NCI-H2196 treated with DMSO at 0.1 percent for 48 hours (cell line): ENCODE measurements around the gene MLX.

Experiments
- DNase-seq: peaks from one replicate; lab custom pipeline; 2025; ENCODE audit not compliant: unreplicated experiment; lab: John Stamatoyannopoulos, UW

MLX gene, protein sequence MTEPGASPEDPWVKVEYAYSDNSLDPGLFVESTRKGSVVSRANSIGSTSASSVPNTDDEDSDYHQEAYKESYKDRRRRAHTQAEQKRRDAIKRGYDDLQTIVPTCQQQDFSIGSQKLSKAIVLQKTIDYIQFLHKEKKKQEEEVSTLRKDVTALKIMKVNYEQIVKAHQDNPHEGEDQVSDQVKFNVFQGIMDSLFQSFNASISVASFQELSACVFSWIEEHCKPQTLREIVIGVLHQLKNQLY

DNA sequence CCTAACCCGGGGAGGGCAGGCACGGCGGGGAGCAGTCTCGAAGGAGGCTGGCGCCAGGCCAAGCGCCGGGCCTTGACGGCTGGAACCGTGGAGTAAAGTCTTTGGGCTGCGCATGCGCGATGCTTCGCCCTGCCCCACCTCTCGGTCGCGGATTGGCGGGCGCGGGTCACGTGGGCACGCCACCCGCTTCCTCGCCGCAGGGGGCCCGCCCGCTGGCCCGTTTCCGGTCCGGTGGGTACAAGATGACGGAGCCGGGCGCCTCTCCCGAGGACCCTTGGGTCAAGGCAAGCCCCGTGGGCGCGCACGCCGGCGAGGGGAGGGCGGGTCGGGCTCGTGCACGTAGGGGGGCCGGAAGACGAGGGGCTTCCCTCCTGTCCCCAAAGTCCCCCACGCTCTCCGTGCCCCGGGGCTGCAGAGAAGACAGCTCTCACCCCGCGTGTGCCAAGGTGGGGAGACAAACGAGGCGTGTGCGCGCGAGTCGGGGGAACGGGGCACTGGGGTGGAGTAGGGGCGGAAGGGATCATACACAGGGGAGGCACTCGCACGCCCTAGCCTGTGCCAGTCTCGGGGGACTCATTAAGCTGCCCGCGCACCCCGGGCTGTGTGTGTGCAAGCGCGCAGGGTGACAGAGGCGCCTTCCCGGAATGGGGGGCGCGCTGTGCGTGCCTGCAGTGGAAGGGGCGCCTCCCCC is at the start of gene MLX:
Gene MLX (plus strand): TSS at position 218 of the 691 bp plus-strand sequence. CDS start 25 bp downstream, at position 243.
- DNase-seq = peak; percentile 71

DNA sequence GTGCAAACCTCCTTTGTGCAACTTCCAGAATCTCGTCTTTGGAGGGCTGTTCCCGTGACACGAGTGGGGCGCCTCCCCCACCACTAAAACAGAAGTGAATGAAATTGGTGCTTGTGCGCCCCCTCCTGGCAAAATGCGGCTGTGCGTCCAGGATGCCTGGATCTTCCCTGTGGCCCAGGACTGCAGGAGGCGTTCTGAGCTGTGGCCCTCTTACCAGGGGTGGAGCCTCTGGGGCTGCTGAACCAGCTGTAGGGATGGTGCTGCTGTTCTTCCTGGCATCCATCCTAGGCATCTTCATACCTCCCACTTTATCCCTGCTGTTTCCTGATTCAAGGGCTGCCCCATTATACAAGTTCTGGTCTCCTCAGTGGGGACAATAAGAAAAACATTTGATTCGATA is 49.4 kb upstream of the MLX start:
- peak; percentile 51 for DNase-seq

DNA sequence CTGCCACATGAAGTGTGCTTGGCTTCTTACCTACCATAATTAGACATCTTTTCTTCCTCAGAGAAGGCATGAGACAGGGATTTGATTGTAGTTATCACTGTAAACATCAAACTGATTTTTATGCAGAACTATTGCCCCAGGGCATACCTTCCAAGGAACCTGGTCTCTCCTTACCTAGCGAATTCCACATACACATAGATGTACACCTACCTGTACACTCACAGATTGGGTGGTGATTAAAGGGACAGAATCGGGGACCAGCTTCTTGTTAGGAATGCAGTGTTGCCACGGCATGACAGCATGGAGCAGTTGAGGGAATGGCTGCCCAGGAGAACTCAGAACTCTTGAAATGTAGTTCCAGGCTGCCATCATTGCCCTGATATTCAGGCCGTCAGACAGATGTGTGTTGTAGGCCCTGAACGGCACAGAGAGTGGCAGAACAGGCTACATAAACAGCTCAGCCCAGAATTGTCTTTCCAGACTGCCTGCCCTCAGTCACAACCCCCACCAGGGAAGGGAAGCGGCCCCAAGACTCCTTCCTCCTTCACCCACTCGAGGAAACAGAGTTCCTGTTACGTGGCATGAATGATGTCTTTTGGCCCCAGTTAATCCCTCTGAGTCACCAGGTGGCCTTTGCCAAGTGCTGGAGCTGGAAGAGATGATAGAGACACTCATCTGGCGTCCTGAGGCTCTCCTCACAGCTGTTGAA is 48.7 kb upstream of the MLX start:
- DNase-seq = no peak

DNA sequence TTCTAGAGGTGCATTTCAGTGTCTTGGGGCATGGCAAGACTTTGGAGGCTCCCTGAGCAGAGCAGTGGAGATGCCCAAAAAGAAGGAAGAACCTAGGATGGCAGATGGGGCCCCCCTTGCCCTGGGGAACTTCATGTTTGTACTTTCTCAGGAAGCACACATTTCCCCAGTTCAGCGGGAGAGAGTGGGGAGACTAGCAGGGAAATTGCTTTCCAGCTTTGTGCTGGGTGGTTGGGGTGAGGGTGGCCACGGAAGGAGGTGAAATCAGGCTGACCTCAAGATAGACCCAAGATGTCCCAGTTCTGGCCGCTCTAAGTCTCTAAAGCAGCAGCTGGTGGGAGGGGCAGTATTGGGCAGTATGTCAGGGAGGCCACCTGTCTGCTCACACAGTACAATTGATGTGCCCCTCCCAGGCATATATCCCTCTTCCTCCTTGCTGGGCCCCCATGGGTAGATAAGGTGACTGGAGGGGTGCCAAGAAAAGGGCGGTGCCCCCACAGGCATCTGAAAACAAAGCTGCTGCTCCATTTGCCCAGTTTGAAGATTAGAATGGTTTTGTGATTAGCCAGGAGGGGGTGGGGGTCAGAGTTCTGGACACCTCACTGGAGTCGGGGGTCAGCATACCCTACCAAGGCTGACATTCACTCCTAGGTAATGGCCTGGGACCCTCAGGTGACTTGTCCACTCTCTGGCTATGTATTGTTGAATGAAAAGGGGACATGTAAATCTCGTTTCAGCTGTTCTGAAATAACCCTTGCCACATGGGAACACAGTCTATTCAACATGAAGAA is 48.0 kb upstream of the MLX start:
- no peak for DNase-seq

DNA sequence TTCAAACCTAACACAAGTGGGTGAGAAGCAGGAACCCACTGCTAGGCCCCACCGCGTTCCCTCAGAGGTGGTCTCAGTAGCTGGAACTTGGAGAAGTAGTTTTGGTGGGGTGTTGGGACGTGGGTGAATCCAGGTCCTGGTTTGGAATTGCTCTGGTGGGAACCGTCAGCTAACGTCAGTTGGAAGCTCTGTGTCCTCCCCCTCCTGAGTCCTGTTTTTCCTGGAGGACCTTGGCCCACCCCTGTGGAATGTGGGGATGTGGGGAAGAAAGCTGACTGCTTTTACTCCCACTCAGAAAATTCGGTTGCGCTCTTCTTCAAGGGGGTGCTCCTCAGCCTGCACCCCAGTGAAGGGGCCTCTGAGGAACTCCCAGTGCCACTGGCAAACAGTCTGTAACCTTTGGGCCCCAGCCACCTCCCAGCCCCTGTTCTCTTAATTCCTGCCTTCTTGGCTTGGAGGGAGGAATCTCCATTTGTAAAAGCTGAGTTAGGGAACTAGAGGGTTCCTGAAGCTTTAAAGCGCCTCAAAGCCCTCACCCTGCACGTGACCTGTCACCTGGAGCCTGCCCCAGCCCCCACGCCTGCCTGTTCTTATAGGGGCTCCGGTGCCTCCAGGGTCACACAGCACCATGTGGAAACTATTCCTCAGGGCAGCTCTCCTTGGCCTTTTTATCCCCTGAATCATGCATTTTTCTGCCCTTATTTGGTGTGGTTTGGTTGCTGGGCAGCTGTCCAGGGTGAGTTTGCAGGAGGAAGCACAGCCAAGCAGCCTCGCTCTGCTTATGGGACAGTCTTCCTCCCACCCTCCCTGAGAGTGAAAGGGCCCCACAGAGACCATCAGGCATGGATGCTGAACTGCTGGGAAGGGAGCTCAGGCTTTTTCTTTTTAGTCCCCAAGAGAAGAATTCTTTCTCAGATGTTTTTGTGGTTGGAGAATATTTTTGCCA is 47.1 kb upstream of the MLX start:
- DNase-seq = no peak

DNA sequence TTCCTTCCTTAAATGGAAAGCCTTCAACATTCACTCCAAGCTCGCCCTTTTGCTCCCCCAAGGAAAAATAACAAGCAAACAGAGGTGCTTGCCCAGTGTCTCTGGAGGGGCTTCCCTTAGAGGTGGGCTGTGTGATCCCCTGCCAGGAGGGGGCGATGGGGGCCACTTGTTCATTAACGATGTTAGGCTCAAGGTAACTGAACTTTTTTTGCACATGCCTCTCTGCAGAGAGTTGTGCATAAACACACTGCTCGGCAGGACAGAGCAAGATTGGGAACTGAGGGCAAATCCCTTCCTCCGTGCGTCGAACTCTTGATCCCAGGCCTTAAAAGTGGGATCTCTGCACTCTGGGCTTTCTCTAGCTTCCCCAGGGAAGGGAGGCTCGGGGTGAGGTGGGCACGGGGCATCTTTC is 46.4 kb upstream of the MLX start:
- no peak for DNase-seq

DNA sequence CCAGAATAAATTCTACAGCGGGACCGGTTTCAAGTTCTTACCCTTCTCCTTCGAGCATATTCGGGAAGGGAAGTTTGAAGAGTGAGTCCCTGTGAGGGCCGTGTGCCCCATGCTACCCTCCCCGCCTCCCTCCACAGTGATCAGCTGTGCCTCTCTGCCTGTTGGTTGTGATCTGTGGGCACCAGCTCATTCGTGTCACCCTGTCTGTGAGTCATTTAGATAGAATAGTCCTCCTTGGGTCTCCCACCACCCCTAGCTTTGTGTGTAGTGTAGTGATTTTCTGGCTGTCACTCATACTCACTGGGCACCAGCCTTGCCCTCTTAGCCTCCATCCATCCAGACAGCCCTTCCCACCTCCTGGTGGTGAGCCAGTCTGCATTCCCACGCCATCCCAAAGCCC is 45.9 kb upstream of the MLX start:
- DNase-seq = no peak

DNA sequence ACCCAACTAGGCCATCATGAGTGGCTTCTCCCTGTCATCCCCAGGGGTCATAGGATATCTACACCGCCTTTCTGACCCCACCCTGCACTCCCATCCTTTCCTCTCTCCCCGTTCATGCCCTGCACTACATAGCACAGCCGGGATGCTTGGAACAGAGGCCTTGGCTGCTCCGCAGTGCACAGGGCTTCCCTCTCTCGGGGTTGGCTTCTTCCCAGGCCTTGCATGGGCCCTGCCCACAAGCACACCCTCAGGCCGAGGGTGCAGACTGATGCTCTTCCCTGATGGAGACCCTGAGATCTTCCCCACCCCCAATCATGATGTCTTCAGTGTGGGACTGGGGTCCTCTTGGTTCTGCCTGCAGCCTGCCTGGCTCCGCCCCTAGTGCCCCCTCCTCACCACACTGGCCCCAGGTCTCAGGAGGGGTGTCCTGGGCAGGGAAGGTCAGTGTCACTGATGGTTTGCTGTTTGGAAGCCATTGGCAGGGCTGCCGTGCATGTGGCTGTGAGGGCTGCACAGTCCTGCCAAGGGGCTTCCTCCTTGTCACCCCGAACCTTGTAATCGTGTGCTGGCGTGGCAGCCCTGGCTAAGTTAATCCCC is 45.1 kb upstream of the MLX start:
- no peak for DNase-seq

DNA sequence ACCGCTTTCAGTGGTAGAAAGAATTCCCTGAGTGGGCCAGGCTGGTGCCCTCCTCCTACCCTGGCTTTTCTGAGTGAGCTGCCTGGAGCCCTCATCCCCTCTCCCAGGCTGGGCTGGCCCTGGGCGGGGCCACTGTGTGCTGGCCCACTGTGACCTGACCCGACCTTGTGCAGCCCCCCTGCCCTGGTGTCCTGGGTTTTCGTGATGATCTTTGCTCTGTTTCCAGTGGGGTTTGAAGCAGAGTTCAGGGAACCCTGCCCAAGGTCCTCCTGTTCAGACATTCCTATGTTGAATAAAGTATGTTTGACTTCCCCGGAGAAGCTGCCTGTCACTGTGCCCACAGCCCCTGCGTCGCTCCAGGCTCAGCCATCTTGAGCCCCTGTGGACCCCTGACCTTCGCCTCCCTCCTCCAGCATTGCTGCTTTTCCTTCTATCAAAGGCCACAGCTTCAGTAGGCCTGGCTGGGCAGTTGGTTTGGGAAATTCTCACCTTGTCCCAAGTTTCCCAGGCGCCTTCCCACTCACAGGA is 44.6 kb upstream of the MLX start:
- DNase-seq = no peak

DNA sequence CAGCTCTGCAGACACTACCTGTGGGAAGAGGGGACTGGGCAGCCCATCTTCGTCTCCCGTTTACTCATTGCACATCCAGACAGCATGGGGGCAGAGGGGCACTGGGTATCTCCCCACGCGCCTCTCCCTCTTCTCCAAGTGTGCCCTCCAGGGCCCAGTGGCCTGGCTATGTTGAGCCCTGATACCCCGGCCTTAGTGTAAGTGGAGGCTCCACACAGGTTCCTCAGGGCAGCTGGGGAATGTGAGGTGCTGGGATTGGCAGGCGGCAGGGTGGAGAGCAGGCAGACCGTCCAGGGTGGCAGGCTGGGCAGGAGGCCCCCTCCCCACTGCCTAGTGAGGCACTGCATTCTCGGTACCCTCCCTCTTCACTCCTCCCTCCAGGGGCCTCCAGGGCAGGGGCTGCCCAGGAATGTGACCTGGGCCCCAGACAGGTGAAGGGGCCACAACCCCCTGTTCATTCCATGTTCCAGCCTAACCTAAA is 44.1 kb upstream of the MLX start:
- DNase-seq = no peak

DNA sequence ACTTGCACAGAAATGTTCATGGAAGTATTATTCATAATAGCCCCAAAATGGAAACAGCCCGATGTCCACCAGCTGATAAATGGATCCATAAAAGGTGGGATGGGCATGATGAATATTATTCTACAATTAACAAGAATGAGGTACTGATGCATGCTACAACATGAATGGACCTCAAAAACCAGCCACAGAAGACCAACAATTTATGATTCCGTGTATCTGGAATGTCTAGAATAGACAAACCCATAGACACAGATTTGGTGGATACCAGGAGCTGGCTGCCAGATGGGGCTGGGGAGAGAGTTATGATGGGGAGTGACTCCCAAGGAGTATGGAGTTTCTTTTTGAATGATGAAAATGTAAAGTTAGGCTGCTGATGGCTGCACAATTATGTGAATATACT is 41.7 kb upstream of the MLX start:
- no peak for DNase-seq

DNA sequence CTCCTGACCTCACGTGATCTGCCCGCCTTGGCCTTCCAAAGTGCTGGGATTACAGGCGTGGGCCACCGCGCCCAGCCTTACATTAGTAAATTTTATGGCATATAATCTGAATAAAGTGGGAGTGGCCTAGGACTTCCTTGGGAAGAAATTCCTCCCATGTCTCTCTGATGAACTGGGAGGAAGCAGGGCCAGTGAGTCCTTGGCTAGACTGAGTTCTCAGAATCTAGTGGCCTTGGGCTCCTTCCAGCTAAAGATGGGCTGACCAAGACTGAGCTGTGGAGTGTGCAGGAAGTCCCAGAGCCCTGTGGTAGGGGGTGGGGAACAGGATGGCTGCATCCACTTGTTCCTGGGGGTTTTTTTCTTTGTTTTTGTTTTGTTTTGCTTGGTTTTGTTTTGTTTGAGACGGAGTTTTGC is 40.9 kb upstream of the MLX start:
- no peak for DNase-seq

DNA sequence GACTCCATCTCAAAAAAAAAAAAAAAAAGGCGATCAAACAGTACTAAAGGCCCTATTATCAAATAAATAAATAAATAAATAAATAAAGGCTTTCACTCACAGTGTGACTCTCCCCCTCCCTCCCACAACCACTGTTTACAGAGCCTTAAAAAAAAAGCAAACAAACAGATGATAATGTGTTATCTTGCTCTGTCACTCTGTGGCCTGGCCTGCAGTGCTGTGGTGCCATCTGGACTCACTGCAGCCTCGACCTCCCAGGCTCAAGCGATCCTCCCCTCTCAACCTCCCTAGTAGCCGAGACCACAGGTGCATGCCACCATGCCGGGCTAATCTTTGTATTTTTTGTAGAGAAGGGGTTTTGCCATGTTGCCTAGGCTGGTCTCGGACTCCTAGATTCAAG is 39.0 kb upstream of the MLX start:
- no peak for DNase-seq

DNA sequence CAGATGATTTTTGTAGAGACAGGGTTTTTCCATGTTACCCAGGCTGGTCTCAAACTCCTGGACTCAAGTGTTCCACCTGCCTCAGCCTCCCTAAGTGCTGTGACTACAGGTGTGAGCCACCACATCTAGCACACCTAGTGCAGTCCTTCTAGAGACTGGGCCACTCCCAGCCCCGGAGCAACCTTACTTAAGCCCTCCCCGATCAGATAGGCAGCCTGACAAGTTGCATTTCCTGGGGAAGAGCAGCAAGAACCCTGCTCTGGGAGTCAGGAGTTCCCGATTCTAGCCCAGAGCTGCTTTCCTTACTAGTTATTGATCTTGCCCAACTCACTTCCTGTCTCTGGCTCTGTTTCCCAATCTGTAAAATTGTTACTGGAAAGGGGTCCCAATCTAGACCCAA is 37.8 kb upstream of the MLX start:
- no peak for DNase-seq

DNA sequence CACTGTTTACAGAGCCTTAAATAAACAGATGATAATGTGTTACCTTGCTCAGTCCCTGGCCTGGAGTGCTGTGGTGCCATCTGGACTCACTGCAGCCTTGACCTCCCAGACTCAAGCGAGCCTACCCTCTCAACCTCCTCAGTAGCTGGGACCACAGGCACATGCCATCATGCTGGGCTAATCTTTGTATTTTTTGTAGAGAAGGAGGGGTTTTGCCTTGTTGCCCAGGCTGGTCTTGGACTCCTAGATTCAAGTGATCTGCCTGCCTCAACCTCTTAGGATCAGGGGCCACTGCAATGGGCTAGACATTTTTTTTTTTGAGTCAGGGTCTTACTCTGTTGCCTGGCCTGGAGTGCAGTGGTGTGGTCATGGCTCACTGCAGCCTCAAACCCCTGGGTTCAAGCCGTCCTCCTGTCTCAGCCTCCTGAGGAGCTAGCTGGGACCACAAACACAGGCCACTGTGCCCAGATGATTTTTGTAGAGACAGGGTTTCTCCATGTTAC is 35.9 kb upstream of the MLX start:
- DNase-seq = no peak

DNA sequence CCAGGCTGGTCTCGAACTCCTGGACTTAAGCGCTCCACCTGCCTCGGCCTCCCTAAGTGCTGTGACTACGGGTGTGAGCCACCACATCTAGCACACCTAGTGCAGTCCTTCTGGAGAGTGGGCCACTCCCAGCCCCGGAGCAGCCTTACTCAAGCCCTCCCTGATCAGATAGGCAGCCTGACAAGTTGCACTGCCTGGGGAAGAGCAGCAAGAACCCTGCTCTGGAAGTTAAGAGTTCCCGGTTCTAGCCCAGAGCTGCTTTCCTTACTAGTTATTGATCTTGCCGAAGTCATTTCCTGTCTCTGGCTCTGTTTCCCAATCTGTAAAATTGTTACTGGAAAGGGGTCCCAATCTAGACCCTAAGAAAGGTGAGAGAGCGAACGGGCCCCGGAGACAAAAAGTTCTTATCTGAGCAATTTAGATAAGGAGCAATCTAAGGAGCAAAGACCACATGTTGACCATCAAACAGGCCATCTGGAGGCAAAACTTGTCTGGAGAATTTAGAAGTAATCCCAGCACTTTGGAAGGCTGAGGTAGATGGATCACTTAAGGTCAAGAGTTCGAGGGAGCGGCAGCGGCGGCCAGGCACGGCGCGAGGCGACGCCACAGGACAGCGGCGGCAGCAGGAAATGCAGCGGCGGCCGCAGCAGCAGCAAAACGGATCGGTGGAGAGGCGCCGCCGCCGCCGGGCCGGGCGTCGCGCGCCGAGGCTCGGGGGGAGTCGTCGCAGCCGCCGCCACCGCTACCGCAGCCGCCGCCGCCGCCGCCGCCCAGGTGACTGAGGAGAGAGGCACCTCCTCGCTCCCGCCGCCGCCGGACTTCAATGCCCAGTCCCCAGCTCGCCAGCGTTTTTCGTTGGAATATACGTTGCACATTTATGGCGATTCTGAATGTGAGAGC is 35.2 kb upstream of the MLX start:
- DNase-seq = no peak

DNA sequence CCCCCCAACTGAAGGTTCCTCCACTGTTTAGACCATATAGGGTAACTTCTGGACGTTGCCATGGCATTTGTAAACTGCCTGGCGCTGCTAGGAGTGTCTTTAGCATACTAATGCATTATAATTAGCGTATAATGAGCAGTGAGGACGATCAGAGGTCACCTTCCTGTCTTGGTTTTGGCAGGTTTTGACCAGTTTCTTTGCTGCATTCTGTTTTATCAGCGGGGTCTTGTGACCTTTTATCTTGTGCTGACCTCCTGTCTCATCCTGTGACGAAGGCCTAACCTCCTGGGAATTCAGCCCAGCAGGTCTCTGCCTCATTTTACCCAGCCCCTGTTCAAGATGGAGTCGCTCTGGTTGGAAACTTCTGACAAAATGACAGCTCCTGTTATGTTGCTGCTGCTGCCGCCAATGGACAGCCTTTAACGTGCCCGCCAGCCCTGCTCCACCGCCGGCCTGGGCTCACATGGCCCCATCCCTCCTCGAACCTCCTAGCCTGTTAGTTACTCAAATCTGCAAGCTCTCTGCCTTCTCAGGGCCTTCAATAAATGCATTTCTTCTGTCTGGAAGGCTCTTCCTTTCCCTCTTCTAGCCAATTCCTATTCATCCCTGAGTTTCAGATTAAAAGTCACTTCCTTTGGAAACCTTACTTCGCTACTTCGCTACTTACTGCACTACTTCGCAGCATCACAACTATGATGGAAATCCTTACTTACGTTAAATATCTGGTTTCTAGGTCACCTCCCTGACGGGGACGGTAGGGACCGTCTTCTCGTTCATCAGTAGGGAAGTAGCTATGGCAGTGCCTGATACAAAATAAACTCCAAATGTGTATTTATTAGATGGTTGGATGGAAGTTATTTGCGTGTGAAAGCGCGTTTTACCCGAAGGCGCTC is 31.5 kb upstream of the MLX start:
- DNase-seq = no peak

DNA sequence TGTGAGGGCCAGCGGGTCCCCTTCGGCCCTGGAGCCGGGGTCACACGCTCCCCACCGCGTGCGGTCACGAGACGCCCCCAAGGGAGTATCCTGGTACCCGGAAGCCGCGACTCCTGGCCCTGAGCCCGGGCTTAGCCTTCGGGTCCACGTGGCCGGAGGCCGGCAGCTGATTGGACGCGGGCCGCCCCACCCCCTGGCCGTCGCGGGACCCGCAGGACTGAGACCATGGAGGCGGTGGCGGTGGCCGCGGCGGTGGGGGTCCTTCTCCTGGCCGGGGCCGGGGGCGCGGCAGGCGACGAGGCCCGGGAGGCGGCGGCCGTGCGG is 30.9 kb upstream of the MLX start, which contains the start of gene NAGLU:
Gene NAGLU (plus strand): TSS at position 194 of the 324 bp plus-strand sequence. CDS start 32 bp downstream, at position 226.
- DNase-seq = peak; percentile 19
